NCI-H2196 (cell line): ENCODE data around the gene CDH13.
A peak's percentile ranks its signal among the peaks of the same experiment; 100 is the strongest.

ENCODE experiments used
- DNase-seq: peaks from one replicate; lab custom pipeline; 2025; ENCODE audit not compliant: unreplicated experiment; lab: John Stamatoyannopoulos, UW

CDH13 gene

DNA sequence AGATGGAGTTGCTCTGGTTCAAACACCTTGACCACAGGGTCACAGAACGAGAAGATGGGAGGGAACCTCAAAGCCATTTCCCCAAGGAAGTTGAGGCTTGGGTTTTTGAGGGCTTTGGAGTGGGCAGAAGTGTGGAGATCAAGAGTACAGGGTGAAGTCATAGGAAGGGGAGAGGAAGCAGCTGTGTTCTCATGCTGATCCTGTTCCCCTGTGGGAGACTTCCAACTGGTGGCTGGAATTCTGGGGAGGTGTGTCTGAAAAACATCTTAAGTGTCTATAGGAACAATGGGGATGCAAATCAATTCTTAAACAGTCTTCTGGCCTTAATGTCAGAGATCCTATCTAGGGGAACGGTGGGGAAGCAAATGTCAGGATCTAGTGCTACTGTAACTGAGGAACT lies 1142.2 kb downstream of the CDH13 start:
- no peak for DNase-seq

DNA sequence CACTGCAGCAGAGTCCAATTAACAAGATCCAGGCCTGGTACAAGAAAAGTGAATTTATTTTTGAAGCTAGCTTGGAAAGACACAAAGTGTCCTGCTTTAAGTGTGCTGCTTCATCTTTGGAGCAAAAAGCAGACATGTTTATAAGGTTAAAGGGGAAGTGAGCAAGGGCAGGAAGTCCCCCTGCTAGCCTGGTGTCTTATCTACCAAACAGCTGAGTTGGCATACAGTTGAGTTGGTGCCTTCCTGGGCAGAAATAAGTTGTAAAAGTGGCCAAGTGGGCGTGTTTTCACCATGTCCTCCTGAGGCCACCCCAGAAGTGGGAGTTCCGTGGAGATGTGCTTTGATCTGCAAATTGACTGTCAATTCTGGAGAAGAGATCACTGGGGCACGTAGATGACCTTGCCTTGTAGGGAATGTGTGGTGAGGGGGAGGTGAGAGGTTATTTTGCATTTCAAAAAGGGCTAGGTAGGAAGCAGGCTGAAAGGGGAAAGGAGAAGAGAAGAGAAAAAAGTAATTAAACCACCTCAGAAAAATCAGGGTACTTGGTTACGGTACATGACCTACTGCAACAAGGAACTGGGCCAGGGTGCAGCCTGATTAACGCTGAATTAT lies 1142.7 kb downstream of the CDH13 start:
- no peak for DNase-seq

DNA sequence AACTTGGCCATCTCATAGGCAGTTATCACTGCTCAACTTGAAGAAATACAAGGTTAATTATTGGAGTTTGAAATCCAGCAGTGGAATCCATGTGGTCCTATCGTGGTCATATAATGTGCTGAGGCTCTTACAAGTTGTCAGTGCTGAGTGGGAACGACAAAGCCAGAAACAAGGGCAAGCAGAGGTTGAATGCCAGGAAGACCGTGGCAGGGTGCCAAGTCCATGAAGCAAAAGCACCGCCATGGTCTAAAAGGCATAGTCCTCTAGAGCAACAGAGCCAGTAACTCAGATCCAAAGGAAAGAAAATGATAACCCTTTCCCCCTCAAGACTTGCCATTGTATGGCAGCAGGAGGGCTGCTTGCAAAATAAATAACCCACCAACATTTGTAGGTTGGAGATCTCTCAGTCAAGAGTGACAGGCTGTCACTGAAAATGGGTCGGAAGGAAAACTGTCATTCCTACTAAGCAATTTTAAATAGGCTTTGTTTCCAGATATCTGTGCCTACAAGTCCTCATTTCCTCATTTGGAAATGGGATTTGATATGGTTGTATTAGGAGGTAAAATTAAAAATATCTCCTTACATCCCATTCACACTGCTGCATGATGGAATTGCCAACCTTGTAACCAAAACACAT lies 1144.7 kb downstream of the CDH13 start:
- DNase-seq = peak; percentile 10

GRCh38 chr16:83772806-83773205 lies 1146.0 kb downstream of the CDH13 start:
- DNase-seq = no peak

GRCh38 chr16:83774066-83774465 lies 1147.3 kb downstream of the CDH13 start:
- no peak for DNase-seq

DNA sequence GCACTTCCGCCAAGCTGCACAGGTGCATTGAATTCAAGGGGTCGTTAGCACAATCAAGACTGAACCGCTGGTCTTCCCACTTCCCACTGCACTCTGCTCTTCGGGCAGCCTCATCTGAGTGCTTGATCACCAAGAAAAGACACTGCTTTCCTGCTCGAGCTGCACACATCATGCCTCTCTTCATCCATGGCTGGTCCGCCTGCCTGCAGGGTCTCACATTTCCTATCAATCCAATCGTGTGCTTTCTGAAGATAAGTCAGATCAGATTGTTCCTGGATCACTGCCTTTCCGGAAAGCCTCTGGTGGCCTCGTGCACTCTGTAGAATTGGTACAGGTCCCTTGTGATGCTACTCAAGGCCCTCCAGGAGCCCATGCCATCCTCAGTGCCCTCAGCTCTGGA lies 1150.2 kb downstream of the CDH13 start:
- DNase-seq = no peak

DNA sequence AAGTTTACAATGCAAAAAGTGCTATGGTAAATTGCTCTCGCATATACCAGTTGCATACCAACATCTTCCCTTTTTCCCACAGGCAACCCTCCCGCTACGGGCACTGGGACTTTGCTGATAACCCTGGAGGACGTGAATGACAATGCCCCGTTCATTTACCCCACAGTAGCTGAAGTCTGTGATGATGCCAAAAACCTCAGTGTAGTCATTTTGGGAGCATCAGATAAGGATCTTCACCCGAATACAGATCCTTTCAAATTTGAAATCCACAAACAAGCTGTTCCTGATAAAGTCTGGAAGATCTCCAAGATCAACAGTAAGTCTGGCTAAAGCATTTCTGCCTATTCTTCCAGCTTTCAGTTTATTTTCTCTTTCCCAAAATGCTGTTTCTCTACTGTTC lies 1153.1 kb downstream of the CDH13 start:
- peak; percentile 19 for DNase-seq

DNA sequence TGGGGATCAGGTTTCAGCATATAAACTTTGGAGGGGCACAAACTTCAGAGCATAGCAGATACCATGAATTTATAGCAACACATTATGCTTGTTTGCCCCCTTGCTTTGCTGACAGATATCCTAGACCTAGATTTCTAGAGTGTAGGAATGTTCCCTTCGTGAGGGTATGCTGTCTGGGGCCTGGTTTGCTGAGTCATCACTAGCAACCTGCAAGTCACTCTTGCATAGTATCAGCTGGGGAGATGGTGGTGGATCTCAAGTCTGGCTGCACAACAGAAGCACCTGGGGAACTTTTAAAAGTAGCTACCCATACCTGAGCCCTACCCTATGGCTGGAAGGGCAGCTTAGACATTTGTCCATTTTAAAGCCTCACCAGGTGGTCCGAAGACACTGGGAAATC lies 1158.7 kb downstream of the CDH13 start:
- no peak for DNase-seq

DNA sequence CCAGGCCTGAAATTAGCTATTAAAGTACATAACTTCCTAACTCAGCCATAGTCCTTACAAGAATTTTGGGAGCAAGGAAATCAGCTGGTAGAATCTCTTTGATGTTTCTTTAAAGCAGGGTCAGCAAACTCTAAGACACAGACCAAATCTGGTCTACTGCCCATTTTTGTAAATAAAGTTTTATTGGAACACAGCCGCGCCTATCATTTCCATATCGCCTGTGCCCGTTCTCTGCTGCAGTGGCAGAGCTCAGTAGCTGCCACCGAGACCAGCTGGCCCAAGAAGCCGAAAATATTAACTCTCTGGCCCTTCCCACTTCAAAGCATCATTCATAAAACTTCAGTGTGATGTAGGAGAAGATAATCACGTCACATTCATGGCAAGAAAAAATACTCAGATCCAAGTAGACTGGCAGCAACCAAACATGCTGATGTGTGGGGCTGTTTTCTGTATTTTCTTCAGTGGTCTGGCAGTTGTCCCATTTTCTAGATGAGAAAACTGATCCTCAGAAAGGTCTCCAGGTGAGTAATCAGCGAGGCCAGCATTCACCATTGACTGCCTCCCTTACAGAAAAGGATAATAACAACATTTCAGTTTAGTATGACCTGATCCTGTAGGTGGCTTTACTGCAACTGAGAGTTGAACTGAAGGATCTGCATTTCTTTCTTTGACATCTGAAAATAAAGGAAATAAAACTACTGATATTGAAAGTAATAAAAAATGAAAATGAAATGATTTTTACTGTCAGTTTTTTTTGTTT lies 1163.1 kb downstream of the CDH13 start:
- no peak for DNase-seq

GRCh38 chr16:83791916-83792315 lies 1165.1 kb downstream of the CDH13 start:
- DNase-seq = no peak

GRCh38 chr16:83792391-83792790 lies 1165.6 kb downstream of the CDH13 start:
- no peak for DNase-seq

GRCh38 chr16:83793179-83793578 lies 1166.4 kb downstream of the CDH13 start:
- peak; percentile 64 for DNase-seq

DNA sequence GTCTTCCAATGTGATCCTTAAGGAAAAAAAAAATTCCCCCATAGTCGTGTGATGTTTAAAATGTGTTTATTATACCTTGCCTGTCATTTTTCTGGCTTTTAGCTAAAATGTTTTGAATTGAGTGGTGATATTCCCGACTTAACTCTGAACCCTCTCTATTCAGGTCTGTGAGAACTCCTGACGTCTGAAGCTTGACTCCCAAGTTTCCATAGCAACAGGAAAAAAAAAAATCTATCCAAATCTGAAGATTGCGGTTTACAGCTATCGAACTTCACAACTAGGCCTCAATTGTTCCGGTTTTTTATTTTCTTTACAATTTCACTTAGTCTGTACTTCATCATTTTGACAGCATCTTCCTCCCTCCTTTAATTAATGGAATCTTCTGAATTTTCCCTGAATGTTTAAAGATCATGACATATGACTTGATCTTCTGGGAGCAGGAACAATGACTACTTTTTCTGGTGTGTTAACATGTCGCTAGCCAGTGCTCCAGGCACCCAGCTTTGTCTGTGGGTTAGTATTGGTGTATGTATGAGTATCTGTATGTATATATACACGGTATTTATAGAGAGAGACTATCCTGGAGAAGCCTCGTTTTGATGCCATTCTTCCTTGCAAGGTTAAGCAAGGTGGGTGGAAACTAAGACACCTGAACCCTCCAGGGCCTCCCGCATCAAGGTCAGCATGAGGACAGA lies 1168.2 kb downstream of the CDH13 start:
- no peak for DNase-seq

- no peak for DNase-seq
Observed at GRCh38 chr16:83797013-83797412, 1170.2 kb downstream of the CDH13 start.

- DNase-seq = no peak
Observed at GRCh38 chr16:83799336-83799735, 1172.6 kb downstream of the CDH13 start.

- DNase-seq = no peak
Observed at GRCh38 chr16:83802135-83802534, 1175.4 kb downstream of the CDH13 start.

- DNase-seq = no peak
Observed at GRCh38 chr16:83802554-83803205, 1175.9 kb downstream of the CDH13 start.

- DNase-seq = no peak
Observed at GRCh38 chr16:83803811-83804210, 1177.0 kb downstream of the CDH13 start.

GRCh38 chr16:83804366-83804765 lies 1177.6 kb downstream of the CDH13 start:
- DNase-seq = no peak

DNA sequence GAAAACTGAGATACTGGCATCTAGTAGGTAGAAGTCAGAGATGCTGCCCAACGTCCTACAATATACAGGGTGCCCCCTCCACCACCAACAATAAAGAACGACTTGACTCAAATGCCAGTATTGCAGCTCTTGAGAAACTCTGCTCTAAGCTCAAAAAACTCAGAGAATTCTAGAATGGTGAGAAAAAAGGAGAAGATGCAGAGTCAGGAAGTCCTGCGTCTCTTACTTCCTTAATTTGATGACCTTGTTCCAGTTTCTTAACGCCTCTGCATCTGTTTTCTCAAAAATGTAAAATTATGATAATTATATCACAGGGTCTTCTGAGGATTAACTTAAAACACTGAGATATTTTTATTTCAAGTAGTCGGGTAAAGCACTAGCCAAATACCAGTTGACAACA lies 1179.3 kb downstream of the CDH13 start:
- DNase-seq = no peak

GRCh38 chr16:83806731-83807130 lies 1180.0 kb downstream of the CDH13 start:
- no peak for DNase-seq
